ENCODE results near the gene C1orf232.

The C1orf232 gene

GRCh38 chr1:26156285-26157038 is 12.3 kb downstream of the C1orf232 start:
- DNase-seq (ENCODE audit: low read depth in 2 of 2) = no peak

- DNase-seq (ENCODE audit: low read depth in 2 of 2) = no peak
Observed at GRCh38 chr1:26155370-26156284, 13.1 kb downstream of the C1orf232 start.

DNA sequence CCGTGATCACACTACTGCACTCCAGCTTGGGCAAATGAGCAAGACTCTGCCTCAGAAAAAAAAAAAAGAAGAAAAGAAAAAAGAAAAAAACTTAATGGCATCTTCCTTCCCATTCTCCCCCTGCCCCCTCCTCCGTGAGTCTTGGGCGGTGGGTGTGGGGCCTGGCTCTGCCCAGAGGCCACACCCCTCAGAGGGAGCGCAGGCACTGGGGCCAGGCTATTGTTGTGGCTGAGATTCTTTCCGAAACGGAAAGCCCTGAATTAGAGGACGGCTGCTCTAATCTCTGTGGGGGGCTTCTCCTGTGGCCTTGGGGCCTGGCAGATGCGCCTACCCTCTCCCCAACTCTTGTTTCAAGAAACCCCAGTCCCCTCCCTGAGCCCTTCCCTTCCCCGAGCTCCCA is 14.0 kb downstream of the C1orf232 start:
- no peak for DNase-seq (ENCODE audit: low read depth in 2 of 2)

- no peak for DNase-seq (ENCODE audit: low read depth in 2 of 2)
Observed at GRCh38 chr1:26153966-26154532, 14.7 kb downstream of the C1orf232 start.

DNA sequence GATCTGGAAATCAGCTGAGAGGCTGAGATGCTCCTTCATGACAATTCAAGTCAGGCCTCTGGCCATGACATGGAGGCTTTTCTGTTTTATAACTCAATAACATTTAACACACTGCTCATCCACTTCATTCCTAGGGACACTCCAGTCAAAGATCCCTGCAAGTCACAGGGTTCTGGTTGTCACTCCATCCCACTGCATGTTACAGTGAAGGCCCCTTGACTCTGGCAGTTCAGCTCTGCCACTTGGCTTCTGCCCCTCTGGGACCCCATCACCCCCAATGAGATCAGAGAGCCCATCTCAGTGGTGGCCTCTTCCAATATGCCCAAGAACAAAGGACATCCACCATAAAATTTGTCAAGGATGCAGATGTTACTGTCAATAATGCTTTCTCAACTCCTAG is 19.9 kb downstream of the C1orf232 start:
- no peak for DNase-seq (ENCODE audit: low read depth in 2 of 2)

DNA sequence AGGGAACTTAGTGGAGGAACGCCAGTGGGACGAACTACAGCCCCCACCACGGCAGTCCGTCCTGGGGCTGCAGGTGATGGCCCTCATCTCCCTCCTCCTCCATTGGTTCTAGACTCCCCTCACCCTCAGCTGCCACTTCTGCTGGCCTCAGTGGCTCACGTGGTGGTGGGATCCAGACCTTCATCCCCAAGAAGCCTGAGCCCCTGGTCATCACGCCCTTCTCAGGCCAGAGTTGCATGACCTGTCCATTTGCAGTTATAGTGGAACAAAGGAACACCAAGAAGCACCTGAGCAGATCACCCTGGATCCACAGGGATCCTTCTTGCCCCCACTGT is 22.8 kb downstream of the C1orf232 start:
- DNase-seq (ENCODE audit: low read depth in 2 of 2) = no peak

- peak; percentile 28 to 56 for DNase-seq (ENCODE audit: low read depth in 2 of 2)
Observed at GRCh38 chr1:26145041-26145959, 23.5 kb downstream of the C1orf232 start.

DNA sequence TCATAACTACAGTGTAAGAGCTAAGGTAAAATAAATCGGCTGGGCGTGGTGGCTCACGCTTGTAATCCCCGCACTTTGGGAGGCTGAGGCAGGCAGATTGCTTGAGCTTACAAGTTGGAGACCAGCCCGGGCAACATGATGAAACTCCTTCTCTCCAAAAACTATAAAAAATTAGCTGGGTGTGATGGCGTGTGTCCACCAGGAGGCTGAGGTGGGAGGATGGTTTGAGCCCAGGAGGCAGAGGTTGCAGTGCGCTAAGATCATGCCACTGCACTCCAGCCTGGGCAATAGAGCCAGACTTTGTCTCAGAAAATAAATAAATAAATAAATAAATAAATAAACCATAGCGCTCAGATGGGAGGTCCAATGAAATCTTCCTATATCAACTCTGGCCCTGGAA is 26.6 kb downstream of the C1orf232 start:
- no peak for DNase-seq (ENCODE audit: low read depth in 2 of 2)

DNA sequence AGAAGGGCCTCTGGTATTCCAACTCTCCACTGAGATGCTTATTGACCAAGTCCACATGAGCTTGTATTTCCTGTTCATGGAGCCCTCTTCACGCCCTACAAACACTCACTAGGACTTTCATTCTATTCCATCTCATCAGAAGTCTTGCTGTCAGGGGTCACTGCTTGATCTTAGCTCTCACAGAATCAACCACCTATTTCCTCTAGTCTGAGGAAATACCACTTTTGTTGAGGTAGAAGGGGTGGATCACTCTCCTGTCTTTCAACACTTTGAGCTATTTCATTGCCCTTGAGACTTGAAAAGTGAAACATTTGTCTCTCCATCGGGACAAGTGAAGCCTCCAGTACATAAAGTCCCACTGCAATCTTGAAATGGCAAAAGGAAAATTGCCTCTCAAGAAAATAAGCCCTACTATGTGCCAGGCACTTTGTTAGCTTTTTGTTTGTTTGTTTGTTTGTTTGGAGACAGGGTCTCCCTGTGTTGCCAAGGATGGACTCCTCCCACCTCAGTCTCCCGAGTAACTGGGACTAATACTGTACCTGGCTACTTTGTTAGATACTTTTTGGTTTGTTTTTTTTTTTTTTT is 29.7 kb downstream of the C1orf232 start:
- no peak for DNase-seq (ENCODE audit: low read depth in 2 of 2)

- no peak for DNase-seq (ENCODE audit: low read depth in 2 of 2)
Observed at GRCh38 chr1:26134466-26134865, 34.3 kb downstream of the C1orf232 start.

- no peak for DNase-seq (ENCODE audit: low read depth in 2 of 2)
Observed at GRCh38 chr1:26132834-26133167, 36.0 kb downstream of the C1orf232 start.

GRCh38 chr1:26132128-26132833 is 36.5 kb downstream of the C1orf232 start:
- no peak for DNase-seq (ENCODE audit: low read depth in 2 of 2)

GRCh38 chr1:26130695-26131094 is 38.1 kb downstream of the C1orf232 start:
- no peak for DNase-seq (ENCODE audit: low read depth in 2 of 2)

GRCh38 chr1:26129778-26130177 is 39.0 kb downstream of the C1orf232 start:
- DNase-seq (ENCODE audit: low read depth in 2 of 2) = no peak

GRCh38 chr1:26127235-26128163 is 41.3 kb downstream of the C1orf232 start:
- no peak for DNase-seq (ENCODE audit: low read depth in 2 of 2)

DNA sequence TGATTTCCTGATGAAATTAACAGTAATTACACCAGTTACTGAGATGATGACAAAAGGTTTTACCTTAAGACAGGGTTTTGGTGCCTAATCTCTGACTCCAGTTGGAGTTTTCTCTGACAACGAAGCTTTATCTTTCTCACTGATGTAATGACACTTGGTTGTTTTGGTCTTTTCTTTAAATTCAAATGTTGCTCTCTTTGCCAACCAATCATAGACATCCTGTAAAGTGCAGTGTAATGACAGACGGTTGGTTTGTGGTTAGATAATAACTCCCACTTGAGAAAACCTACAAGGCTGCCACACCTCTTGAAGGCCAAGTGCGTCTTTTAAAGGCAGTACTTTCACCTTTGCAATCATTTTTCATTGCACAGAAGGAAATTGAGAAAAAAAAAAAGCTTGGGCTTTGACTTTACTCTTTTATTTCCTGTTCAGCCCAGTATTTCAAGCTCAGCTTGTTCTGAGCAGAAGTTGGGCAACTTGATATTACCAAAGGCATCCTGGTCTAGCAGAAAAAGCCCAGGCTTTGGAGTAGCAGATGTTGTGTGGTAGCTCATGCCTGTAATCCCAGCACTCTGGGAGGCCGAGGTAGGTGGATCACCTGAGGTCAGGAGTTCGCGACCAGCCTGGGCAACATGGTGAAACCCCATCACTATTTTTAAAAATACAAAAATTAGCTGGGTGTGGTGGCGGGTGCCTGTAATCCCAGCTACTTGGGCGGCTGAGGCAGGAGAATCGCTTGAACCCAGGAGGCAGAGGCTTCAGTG is 42.3 kb downstream of the C1orf232 start:
- DNase-seq (ENCODE audit: low read depth in 2 of 2) = peak in 1 of 2 donors; percentile 13

GRCh38 chr1:26125946-26126320 is 42.8 kb downstream of the C1orf232 start:
- no peak for DNase-seq (ENCODE audit: low read depth in 2 of 2)

- DNase-seq (ENCODE audit: low read depth in 2 of 2) = no peak
Observed at GRCh38 chr1:26125382-26125781, 43.4 kb downstream of the C1orf232 start.

All from stimulated activated CD8-positive, alpha-beta memory T cell treated with anti-CD3 and anti-CD28 coated beads, Interleukin-15, amount 100 ng/mL, for 48 hours (primary cell).